ENCODE data around the gene WDR91. TPM values are rescaled to one million over a fixed set of nuclear protein-coding genes. Genes with fewer than 3 reads are reported as not detected.

Gene WDR91
- polyA plus RNA-seq, 2 of the 4 experiments (the other 2 are of a cell fraction) = 5.1 to 5.3 TPM

DNA sequence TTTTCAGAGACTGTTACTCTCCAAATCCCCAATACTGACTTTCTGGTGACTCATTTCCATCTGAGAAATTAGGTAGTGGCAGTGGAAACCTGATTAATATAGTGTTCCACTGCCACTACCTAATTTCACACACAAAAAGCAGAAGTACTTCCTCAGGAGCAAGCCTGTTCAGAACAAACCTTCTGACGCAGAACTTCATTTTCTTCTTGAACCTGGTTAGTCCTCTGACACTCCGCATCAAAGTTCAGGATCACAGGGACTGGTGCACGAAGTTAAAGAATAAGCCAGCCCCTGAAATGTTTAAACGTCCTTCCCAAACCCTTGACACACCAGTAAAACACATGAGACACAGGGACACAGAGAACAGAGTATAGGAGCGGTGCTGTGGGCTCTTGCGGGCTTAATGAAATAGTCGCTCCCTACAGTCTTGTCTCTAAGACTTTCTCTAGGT is 4.4 kb downstream of the WDR91 start:
- 0 out of 3 replicates have a peak, but pooled peaks cover 7% of the 10 kb centered on the region for H3K4me1 ChIP-seq
- no peak overlapping the region for H3K27ac ChIP-seq
- 76% methylated on average over 7 of the region's 7 CpGs for WGBS (ENCODE audit: missing lambda C conversion rate)
- no peak for FAIRE-seq
- no peak for DNase-seq (ENCODE audit: low read depth in 1 of 2, low spot score in 1 of 2)
- ATAC-seq = no peak
- H3K9me3 ChIP-seq = no peaks in the 10 kb centered on the region
- CTCF ChIA-PET = interaction anchor here (0.9 kb wide), 1 partner anchor 128 kb away, joined by 3 read pairs; no protein-coding TSS in a partner anchor
- POLR2A ChIA-PET = no interaction called here
- H3K4me2 ChIP-seq = no peak overlapping the region
- no peak for TF ChIP-seq EP300 (IDR thresholded peaks at IDR 0.05)
- no peak for TF ChIP-seq FOXS1 (CRISPR knock-in tag; IDR thresholded peaks at IDR 0.05)
- TF ChIP-seq ZFP36 (IDR thresholded peaks at IDR 0.05; ENCODE audit: borderline replicate concordance, partially characterized antibody) = no peak
- TF ChIP-seq, protein P1, sequence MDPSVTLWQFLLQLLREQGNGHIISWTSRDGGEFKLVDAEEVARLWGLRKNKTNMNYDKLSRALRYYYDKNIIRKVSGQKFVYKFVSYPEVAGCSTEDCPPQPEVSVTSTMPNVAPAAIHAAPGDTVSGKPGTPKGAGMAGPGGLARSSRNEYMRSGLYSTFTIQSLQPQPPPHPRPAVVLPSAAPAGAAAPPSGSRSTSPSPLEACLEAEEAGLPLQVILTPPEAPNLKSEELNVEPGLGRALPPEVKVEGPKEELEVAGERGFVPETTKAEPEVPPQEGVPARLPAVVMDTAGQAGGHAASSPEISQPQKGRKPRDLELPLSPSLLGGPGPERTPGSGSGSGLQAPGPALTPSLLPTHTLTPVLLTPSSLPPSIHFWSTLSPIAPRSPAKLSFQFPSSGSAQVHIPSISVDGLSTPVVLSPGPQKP (IDR thresholded peaks at IDR 0.05; ENCODE audit: low read depth, low read length) = no peak
- no peak for TF ChIP-seq HOXB13 (CRISPR knock-in tag; IDR thresholded peaks at IDR 0.05; ENCODE audit: low read depth)
- TF ChIP-seq MYC (IDR thresholded peaks at IDR 0.05; ENCODE audit: borderline replicate concordance, low read length) = no peak
- no peak for TF ChIP-seq JUN (IDR thresholded peaks at IDR 0.05)
- TF ChIP-seq NPAS2 (CRISPR knock-in tag; IDR thresholded peaks at IDR 0.05; ENCODE audit: borderline replicate concordance) = no peak
- TF ChIP-seq SREBF2 (IDR thresholded peaks at IDR 0.05) = no peak
- no peak for TF ChIP-seq FOSB (CRISPR knock-in tag; IDR thresholded peaks at IDR 0.05)
- TF ChIP-seq ZC3H11A (IDR thresholded peaks at IDR 0.05) = no peak
- no peak for TF ChIP-seq KDM1A (IDR thresholded peaks at IDR 0.05; ENCODE audit: low read depth)
- no peak for TF ChIP-seq RARB (CRISPR knock-in tag; IDR thresholded peaks at IDR 0.05)
- TF ChIP-seq, protein P2, sequence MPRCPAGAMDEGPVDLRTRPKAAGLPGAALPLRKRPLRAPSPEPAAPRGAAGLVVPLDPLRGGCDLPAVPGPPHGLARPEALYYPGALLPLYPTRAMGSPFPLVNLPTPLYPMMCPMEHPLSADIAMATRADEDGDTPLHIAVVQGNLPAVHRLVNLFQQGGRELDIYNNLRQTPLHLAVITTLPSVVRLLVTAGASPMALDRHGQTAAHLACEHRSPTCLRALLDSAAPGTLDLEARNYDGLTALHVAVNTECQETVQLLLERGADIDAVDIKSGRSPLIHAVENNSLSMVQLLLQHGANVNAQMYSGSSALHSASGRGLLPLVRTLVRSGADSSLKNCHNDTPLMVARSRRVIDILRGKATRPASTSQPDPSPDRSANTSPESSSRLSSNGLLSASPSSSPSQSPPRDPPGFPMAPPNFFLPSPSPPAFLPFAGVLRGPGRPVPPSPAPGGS (IDR thresholded peaks at IDR 0.05) = no peak
- no peak for TF ChIP-seq MAFK (IDR thresholded peaks at IDR 0.05; ENCODE audit: partially characterized antibody)
- TF ChIP-seq NFE2L2 (conservative IDR thresholded peaks at IDR 0.05; ENCODE audit: low read length) = no peak
- TF ChIP-seq HEYL (CRISPR knock-in tag; IDR thresholded peaks at IDR 0.05) = no peak
- TF ChIP-seq, protein P3, sequence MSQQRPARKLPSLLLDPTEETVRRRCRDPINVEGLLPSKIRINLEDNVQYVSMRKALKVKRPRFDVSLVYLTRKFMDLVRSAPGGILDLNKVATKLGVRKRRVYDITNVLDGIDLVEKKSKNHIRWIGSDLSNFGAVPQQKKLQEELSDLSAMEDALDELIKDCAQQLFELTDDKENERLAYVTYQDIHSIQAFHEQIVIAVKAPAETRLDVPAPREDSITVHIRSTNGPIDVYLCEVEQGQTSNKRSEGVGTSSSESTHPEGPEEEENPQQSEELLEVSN (IDR thresholded peaks at IDR 0.05; ENCODE audit: borderline replicate concordance, low read depth) = no peak
- TF ChIP-seq, protein P4, sequence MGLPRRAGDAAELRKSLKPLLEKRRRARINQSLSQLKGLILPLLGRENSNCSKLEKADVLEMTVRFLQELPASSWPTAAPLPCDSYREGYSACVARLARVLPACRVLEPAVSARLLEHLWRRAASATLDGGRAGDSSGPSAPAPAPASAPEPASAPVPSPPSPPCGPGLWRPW (IDR thresholded peaks at IDR 0.05) = no peak
- TF ChIP-seq, protein P5, sequence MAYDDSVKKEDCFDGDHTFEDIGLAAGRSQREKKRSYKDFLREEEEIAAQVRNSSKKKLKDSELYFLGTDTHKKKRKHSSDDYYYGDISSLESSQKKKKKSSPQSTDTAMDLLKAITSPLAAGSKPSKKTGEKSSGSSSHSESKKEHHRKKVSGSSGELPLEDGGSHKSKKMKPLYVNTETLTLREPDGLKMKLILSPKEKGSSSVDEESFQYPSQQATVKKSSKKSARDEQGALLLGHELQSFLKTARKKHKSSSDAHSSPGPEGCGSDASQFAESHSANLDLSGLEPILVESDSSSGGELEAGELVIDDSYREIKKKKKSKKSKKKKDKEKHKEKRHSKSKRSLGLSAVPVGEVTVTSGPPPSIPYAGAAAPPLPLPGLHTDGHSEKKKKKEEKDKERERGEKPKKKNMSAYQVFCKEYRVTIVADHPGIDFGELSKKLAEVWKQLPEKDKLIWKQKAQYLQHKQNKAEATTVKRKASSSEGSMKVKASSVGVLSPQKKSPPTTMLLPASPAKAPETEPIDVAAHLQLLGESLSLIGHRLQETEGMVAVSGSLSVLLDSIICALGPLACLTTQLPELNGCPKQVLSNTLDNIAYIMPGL (CRISPR knock-in tag; IDR thresholded peaks at IDR 0.05; ENCODE audit: borderline replicate concordance) = no peak
- H3K4me3 ChIP-seq = no peak overlapping the region

DNA sequence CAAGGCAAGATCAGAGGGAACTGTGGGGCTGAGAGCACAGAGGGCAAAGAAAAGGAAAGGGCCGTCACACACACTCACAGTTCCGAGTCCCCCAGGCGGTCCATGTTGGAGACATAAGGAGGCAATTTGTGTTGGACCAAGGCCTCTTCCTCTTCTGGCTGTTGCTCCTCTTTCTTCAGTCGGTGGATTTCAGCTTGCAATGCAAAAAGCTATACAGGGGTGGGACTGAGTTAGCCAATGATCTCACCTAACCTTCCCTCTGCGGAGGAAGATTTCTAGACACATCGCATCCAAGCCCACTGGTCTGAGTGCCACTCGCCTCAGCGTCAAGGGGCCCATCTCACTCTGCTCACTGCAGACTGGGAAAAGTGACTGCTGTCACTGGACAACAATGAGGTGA is 5.5 kb downstream of the WDR91 start:
- FAIRE-seq (no peak), ATAC-seq (no peak), DNase-seq (ENCODE audit: low read depth in 1 of 2, low spot score in 1 of 2) (no peak)
- ChIA-PET CTCF (interaction anchor here (1.1 kb wide), 1 partner anchor 440 kb away, joined by 4 read pairs; no protein-coding TSS in a partner anchor), POLR2A (no interaction called here)
- Histone ChIP-seq H3K4me3 (no peak overlapping the region), H3K27ac (no peak overlapping the region), H3K4me1 (0 out of 3 replicates have a peak, but pooled peaks cover 7% of the 10 kb centered on the region), H3K4me2 (no peak overlapping the region), H3K9me3 (no peaks in the 10 kb centered on the region)
- TF ChIP-seq ZFP36 (IDR thresholded peaks at IDR 0.05; ENCODE audit: borderline replicate concordance, partially characterized antibody) (no peak), RARB (CRISPR knock-in tag; IDR thresholded peaks at IDR 0.05) (no peak), MAZ (IDR thresholded peaks at IDR 0.05; ENCODE audit: borderline replicate concordance, low read depth, low read length) (no peak)
- TF ChIP-seq, protein P6, sequence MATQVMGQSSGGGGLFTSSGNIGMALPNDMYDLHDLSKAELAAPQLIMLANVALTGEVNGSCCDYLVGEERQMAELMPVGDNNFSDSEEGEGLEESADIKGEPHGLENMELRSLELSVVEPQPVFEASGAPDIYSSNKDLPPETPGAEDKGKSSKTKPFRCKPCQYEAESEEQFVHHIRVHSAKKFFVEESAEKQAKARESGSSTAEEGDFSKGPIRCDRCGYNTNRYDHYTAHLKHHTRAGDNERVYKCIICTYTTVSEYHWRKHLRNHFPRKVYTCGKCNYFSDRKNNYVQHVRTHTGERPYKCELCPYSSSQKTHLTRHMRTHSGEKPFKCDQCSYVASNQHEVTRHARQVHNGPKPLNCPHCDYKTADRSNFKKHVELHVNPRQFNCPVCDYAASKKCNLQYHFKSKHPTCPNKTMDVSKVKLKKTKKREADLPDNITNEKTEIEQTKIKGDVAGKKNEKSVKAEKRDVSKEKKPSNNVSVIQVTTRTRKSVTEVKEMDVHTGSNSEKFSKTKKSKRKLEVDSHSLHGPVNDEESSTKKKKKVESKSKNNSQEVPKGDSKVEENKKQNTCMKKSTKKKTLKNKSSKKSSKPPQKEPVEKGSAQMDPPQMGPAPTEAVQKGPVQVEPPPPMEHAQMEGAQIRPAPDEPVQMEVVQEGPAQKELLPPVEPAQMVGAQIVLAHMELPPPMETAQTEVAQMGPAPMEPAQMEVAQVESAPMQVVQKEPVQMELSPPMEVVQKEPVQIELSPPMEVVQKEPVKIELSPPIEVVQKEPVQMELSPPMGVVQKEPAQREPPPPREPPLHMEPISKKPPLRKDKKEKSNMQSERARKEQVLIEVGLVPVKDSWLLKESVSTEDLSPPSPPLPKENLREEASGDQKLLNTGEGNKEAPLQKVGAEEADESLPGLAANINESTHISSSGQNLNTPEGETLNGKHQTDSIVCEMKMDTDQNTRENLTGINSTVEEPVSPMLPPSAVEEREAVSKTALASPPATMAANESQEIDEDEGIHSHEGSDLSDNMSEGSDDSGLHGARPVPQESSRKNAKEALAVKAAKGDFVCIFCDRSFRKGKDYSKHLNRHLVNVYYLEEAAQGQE (IDR thresholded peaks at IDR 0.05) = no peak
- 96% methylated on average over 8 of the region's 8 CpGs for WGBS (ENCODE audit: missing lambda C conversion rate)
